Retinal pigment epithelial cell (primary cell): ENCODE results near the gene MEF2A.

Experiments used
- DNase-seq: peaks from one replicate; pipeline ENCODE4 v3.0.0-alpha.2; 2010; ENCODE audit warnings: low read depth
- H3K4me3 ChIP-seq: 2 replicates; pipeline ENCODE4 v1.5.1; 2011; ENCODE audit warnings: mild to moderate bottlenecking, low read length, control low read depth, moderate library complexity
- TF ChIP-seq, protein P1 (sequence below): conservative IDR thresholded peaks from 2 replicates; pipeline ENCODE4 v1.5.1; 2011; ENCODE audit warnings: low read depth, low read length, control low read depth, inconsistent platforms

The MEF2A gene

DNA sequence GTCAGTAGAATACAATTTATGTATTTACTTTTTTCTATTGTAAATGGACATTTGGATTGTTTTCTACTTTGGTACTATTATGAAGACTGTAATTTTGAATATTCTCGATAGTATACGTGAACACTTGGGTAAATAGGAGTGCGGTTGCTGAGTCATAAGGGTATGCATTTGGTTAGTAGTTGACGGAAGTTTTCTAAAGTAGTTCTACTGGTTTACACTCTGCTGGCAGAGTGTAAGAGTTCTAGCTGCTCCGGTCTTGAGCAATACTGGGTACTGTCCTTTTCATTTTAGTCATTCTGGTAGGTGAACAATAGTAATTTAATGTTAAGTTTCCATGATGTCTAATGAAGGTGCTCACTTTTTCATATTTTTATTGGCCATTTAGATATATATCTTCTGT lies 70.0 kb downstream of the MEF2A start:
- TF ChIP-seq, protein P1, sequence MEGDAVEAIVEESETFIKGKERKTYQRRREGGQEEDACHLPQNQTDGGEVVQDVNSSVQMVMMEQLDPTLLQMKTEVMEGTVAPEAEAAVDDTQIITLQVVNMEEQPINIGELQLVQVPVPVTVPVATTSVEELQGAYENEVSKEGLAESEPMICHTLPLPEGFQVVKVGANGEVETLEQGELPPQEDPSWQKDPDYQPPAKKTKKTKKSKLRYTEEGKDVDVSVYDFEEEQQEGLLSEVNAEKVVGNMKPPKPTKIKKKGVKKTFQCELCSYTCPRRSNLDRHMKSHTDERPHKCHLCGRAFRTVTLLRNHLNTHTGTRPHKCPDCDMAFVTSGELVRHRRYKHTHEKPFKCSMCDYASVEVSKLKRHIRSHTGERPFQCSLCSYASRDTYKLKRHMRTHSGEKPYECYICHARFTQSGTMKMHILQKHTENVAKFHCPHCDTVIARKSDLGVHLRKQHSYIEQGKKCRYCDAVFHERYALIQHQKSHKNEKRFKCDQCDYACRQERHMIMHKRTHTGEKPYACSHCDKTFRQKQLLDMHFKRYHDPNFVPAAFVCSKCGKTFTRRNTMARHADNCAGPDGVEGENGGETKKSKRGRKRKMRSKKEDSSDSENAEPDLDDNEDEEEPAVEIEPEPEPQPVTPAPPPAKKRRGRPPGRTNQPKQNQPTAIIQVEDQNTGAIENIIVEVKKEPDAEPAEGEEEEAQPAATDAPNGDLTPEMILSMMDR = no peak
- no peak overlapping the region for H3K4me3 ChIP-seq
- no peak for DNase-seq

DNA sequence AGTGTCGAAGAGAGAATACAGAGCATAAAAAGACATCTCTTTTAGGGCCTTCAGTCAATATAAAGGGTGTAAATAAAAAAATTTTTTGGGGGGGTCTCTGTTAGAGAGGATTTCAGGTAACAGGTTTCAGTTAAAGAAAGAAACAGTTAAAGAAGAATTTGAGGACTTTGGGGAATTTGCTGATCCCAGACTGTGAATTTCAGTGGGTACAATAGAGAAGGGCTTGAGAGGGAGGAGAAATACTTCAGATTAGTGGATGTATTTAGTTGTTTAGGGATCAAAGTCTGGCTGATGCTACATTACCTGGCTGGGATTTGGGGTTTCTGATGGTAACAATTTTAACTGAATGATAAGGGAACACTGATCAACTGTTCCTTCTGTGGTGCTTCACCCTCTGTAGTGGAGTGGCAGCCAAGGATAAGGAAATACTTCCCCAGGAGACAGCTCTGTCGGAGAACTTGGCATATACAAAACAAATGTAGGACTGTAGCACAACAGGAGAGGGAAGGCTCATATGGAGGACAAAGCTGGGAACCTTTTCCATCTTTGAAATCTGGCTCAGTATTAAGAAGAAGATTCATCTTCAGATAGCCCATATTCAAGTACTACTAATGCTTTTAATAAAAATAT lies 79.2 kb downstream of the MEF2A start:
- TF ChIP-seq, protein P1 = no peak
- no peak overlapping the region for H3K4me3 ChIP-seq
- no peak for DNase-seq

DNA sequence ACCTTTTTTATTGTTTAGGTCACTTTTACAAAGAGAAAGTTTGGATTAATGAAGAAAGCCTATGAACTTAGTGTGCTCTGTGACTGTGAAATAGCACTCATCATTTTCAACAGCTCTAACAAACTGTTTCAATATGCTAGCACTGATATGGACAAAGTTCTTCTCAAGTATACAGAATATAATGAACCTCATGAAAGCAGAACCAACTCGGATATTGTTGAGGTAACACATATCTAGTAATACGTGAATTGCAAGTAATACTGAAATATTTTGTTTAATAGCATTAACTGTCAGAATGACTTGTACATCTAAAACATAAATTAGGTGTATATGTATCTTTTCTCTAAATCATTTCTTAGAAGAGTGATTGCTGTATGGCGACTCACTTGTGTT lies 79.8 kb downstream of the MEF2A start:
- TF ChIP-seq, protein P1 = no peak
- no peak overlapping the region for H3K4me3 ChIP-seq

DNA sequence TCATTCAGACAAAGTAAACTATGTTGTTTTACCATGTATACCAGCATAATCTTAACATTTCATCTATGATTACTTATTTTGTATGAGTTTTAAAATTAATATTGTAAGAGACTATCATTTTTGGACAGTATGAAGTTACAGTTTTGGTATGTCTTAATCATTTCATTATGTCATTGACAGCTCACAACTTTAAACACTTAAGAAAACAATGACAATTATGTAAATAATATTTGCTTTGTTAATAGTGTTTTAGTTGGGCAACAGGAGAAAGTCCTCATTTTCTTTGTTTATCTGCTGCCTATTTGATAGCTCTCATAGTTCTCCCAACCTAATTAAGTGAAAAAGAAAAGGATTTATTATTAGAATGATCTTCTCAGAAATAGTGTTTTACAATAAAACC lies 80.2 kb downstream of the MEF2A start:
- DNase-seq = no peak
- no peak overlapping the region for H3K4me3 ChIP-seq
- TF ChIP-seq, protein P1 = no peak

More for the DNA sequence above, 79.8 kb downstream of the MEF2A start:
- no peak for DNase-seq

DNA sequence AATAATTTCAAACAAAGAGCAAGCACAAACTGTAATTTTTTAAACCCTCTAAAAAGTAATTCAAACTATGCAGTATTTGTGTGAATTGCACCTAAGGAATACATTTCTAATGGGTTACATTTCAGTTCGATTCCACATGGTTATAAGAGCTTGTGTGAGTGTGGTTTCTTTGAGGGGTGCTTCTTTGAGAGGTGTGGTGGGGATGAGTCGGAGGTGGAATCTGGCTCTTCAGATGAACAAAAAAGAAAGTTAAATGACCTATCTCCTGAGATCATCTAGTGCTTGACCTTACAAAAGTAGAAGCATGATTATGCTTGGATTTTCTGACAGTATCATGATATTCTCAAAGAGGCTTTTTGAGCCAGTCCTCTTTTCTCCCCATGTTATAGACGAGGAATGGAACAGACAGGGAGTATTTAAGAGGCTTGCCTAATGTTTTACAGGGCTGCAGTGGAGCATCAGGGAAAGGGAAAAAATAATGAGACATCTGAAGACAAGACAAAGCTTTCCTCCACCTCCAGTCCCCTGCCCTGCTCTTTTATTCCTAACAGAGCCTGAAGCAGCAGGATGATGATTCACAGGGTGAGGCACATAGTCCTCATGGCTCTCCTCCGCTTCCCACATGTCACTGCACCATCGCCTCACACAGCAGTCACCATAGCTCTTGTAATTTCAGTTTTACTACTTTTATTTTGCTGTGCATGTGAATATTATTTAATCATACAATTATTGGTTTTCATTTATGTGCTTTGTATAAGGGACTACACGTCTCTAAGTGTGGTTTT lies 85.4 kb downstream of the MEF2A start:
- TF ChIP-seq, protein P1 = no peak
- no peak for DNase-seq
- H3K4me3 ChIP-seq = no peak overlapping the region

DNA sequence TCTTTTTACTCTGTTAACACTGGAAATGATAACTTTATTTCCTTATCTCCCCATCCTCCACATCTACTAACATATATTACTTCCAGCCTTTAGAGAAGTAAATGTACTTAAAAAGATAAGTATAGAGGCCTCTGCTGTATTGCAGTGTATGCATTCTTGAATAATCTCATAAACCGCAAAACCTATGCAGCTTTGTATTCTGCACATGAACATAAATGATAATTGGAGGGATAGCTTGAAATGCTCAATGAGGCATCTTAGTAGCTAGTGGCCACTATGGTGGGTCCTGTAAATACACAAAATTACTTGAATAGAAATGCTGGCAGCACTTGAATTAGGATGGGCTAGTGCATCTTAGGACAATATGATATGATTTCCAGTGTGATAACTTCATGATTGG lies 90.4 kb downstream of the MEF2A start:
- DNase-seq = no peak
- TF ChIP-seq, protein P1 = no peak
- H3K4me3 ChIP-seq = no peak overlapping the region

DNA sequence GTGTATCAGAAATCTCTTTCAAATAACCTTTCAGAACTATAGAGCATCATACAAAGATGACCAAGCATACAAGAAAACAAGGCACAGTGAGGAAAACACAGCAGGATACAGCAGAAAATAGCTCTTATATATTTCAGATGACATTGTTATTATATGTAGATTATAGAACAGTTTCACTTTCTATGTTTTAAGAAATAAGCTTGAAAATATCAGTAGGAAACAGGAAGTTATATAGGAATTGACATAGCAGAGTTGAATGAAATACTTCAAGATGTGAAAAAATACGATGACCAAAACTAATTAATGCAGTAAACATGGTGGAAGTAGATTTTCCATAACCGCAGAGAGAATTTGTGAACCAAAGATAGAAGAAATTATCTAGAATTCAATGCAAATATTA lies 92.2 kb downstream of the MEF2A start:
- no peak for DNase-seq
- TF ChIP-seq, protein P1 = no peak
- H3K4me3 ChIP-seq = no peak overlapping the region
